A204.1 (cell line): ENCODE data around the gene FGF21.
A peak's percentile ranks its signal among the peaks of the same experiment; 100 is the strongest.
"Not testable (repeated sequence)": the region's sequence is repeated elsewhere in the genome, so short reads cannot be mapped to it uniquely, and the experiment has no call there.

Experiments used
- FAIRE-seq: peaks from 2 replicates; lab custom pipeline; 2012; peaks lifted over from hg19 to GRCh38; lab: Jason Lieb, UNC

The FGF21 gene, protein sequence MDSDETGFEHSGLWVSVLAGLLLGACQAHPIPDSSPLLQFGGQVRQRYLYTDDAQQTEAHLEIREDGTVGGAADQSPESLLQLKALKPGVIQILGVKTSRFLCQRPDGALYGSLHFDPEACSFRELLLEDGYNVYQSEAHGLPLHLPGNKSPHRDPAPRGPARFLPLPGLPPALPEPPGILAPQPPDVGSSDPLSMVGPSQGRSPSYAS

DNA sequence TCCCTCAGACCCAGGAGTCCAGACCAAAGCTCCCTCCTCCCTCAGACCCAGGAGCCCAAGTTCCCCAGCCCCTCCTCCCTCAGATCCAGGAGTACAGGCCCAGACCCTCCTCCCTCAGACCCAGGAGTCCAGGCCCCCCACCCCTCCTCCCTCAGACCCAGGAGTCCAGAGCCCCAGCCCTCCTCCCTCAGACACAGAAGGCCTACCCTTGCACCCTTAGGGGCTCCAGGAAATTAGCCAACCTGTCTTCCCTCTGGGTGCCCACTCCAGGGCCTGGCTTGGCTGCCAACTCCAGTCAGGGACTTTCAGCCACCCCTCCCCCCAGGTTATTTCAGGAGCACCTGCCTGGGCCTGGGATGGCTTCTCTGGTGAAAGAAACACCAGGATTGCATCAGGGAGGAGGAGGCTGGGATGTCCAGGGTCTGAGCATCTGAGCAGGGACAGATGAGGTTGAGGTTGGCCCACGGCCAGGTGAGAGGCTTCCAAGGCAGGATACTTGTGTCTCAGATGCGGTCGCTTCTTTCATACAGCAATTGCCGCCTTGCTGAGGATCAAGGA lies at the start of gene FGF21:
TSS of gene FGF21 (plus strand) at position 441 of the 558 bp plus-strand sequence. CDS start 713 bp downstream, outside the sequence.
- no peak for FAIRE-seq

DNA sequence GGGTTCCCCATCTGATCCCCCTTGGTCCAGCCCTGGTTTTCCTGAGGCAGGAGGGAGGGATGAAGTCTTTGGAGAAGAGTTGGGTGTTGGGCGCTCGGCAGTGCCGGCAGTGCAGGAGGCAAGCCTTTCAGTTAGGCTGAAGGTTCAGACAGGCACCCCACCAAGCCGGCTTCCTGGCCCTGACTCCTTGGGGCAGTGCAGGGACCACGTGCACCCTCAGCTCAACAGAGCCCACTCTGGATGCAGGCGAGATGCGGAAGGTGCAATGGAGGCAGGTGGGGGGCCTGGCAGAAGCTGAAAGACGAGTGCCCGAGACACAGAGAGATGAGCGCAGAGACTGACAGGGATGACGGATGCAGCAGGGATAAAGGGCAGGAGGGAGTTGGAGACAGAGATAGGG lies 46.9 kb upstream of the FGF21 start:
- no peak for FAIRE-seq

DNA sequence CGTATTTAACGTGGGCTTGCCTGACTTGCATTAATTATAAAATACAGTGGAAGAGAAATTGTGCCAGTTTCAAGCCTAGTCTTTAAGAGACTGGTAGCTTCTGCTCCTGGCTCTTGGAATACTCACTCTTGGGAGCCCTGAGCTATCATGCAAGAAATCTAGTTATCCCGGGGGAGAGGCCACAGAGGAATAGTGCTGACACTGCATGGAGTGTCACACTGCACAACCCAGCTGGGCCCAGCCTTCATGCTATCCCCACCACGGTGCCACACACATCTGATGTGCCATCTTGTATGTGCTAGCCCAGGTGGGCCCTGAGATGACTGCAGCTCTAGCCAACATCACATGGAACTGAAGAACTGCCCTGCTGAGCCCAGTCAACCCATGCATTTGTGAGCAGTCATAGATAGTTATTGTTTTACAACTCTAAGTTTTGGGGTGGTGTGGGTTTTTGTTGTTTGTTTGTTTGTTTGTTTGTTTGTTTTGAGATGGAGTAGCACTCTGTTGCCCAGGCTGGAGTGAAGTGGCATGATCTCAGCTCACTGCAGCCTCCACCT lies 44.1 kb upstream of the FGF21 start:
- no peak for FAIRE-seq

DNA sequence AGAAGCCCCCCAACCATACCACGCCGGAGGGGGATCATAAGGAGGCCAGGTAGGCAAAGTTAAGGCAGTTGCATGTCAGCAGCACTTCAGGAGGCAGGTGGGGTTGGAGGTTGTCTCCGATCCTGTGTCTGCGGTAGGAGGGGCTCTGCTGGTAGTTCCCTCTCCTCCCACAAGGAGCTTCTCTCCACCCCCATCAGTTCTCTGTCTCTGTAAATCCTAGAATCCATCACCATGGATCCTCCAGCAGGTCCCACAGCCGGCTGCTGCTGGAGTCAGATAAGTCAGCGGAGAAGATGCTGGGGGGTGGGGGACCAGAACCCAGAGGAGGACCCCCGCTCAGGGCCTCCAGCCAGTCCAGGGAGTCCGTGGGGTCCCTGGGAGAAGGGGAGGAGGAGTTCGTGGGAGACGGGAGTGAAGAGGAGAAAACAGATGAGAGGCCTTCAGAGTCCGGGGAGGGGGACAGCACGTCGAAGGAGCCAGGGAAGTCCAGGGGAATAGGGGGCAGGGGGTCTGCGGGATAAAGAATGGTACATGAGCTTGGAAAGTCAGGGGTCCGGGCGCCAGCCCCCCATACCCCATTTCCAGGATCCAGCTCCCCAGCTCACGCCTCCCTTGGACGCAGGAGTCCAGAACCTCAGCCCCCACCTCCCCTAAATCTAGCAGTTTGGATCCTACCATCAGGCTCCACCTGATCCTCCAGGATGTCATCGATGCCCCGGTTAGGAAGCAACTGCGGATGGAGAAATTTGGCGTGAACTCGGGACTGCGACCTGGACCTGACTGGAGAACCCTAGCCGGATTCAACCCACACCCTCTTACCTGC lies 42.1 kb upstream of the FGF21 start:
- no peak for FAIRE-seq

DNA sequence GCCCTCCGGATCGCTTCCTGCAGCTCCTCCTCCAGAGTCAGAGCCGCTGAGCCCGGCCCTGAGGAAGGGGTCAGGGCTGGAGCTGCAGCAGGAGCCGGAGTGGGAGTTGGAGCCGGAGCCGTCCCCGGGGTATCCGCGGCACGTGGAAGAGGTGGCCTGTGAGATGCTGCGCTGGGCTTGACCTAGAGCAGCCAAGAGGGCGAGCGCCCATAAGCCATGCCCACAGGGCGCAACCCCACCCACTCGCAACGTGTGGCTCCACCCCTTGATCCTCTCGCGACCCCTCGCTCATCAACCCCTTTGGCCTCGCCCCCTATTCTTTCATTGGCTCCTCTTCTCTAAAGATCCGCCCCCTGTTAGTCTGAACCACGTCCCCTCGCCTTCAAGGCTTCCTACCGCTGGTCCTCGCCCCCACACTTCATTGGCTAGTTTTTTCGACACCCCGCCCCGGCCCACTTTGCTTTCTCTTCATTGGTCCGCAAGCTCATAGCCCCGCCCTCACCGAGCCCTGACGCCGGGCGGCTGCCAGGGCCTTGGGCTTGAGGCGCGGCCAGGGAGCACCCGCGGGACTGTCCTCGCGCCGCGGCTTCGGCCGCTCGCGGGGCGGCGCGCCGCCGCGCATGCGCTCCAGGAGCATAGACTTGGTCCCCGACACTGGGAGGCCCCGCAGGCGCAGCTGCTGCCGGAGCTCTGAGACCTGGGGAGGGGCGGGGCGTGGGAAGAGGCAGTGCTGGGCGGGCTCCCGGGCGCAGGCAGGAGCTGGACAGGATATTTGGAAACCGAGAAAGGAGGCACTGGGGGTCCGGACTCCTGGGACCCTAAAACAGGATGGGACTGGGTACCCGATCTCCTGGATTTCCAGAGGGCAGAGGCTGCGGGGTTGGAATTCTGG lies 41.2 kb upstream of the FGF21 start:
- peak; percentile 97 for FAIRE-seq

DNA sequence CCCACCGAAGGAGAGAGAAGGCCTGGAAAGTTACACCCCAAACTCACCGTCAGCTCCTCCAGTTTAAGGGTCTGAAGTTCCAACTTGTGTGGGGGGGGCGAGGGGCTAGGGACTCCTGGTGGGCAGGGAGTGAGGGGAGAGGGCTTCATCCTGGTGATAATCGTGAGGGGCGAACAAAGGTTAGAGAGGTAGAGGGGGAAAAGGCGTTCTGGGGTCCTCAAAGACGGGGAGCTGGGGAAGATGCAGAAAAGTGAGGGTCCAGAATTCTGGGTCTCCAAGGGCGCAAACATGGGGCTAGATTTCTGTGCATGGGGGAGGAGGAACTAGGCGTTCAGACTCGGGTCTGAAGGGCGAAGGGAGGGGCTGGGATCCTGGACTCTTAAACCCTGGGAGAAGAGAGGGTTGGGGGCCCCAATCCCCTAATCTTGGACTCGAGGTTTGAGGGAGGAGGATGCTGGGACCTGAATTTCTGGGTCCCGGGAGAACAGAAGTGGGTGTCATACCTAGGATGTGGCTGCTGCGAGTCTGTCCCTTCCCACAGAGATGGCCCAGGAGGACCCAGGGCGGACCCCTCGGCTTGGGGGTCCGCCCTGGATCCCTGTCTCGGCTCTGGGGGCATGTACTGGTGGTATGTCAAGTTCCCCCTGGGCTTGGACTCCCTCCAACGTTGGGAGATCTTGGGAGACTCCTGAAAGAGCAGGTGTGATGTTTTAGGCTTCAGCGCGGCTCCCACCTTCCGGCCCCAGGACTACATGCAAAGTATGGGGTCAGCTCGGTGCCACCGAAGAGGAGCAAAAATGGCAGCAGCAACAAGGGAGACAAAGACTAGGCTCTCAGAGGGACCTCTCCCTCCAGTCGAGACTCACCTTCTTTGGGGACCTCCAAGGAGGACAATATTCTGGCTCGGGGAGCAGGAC lies 40.3 kb upstream of the FGF21 start:
- FAIRE-seq, result no peak

DNA sequence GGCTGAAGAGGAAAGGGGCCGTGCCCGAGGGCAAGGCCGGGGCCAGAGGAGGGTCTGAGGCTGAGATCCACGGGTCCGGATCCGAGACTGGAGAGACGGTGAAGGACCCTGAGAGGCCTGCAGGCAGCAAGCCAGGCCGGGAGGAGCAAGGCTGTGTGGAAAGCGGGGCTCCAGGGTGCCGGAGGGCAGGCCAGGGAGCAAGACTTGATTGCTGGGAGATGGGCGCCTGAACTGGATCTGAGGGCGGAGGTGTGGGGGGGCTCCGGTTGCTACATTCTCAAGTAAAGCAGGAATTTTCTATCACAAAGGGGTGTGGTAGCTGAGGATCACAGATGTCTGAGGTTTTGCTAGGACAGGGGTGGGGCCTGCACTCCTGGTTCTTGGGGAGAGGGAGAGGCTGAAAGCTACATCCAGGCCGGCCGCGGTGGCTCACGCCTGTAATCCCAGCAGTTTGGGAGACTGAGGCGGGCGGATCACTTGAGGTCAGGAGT lies 39.6 kb upstream of the FGF21 start:
- FAIRE-seq, result no peak

DNA sequence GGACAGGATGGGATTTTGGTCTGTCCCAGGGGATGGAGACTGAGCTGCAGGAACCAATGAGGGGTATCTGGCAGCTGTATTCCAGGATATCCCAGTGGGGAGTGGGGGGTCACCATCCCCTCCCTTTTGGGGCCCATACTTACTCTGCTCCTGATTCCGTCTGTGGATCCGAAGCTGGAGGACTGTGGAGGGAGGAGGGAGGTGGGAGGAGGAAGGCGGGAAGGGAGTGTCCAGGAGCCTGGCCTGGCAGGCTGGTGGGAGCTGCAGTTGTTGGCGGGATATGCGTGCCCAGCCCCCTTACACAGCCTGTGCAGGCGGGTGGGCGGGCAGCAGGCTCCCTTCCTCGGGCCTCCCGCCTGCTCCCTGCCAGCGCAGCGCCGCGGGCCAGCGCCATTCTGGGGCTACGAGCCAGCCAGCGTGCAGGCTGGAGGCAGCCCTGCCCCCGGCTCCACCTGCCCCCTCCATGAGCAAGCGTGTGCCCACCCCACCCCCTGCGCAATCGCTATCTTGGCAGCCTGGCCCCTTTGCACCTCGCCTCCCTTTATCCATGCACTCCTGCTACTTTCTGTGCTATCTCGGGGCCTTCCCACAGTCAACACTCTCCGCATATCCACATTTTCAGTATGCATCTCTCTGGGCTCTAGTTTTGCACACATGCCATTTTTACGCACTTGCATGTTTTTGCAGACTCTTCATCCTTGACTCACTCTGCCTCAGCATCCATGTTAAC lies 38.6 kb upstream of the FGF21 start:
- FAIRE-seq, result no peak

DNA sequence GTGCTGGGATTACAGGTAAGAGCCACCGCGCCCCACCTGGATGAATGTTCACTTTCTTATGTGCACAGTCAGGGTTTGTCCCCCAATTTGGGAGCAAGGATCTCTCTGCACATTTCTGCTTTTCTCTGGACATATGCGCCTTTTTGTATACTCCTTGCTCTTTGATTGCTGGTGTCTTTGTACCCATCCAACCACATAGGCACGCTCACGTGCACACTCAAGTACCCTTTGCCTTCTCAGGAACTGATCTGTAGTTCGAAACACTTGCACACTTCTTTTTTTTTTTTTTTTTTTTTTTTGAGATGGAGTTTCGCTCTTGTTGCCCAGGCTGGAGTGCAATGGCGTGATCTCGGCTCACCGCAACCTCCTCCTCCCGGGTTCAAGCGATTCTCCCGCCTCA lies 37.2 kb upstream of the FGF21 start:
- FAIRE-seq, result not testable (repeated sequence)

DNA sequence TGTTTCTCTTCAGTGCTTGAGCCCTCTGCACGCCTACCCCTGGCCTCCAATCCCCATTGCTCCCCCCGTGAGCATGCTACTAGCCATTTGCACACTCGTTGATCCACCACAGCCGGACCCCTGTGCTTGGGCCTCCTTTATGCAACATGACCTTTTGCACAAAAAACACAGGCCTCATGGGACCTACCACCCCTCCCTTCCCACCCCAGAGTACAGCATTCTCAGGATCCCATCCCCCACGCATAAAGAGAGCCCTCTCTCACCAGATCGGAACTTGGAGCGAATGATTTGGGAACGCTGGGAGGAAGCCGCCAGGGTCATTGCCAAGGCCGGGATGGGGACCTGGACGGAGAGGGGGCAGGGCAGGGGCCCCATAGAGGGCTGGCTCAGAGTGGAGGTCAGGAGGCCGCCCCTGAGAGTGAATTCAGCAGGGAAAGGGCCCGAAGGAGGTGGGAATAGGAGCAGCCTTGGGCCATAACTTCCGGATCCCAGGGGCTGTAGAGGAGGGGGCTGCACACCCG lies 36.6 kb upstream of the FGF21 start:
- FAIRE-seq, result no peak

DNA sequence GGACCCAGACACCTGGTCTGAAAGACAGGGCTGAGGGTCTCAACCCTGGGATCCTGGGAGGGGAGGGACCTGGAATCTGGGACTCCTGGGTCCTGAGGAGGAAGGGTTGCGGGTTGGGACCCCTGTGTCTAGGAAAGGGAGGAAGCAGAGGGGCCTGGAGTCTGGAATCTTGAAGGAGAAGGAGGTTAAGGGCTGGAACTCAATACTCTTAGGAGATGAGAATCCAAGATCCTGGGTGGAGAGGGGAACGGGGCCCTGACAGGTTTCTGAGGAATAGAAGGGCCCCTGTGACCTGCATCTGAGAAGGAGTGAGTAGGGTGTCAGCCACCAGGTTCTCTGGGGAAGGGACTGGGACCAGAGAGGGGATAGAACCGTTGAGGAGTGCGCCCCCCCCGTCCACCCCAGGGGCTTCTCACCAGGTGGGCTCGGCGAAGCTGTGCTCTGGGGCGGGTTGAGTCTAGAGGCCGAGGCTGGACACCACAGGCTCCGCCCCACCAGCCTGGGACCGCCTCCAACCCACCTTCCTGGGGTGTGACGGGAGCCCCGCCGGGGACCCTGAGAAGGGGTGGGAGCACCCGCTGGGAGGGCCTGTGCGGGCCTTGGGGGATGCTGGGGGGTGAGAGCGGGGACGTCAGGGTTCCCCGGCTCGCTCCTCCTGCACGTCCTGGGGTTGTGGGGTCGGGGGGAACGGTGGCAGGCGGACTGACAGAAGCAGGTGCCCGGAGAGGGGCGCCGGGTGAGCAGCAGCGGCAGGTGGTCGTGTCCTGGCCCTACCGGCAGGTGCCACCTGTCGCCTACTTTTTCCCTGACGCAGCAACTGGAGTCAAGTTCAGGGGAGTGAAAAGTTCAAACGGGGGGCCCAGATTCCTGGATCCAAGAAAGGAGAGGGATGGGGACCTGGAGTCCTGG lies 35.8 kb upstream of the FGF21 start, which contains the start of gene MAMSTR:
TSS of gene MAMSTR (minus strand) at position 463 of the 909 bp plus-strand sequence. CDS start 694 bp downstream, outside the sequence.
- FAIRE-seq, result no peak

DNA sequence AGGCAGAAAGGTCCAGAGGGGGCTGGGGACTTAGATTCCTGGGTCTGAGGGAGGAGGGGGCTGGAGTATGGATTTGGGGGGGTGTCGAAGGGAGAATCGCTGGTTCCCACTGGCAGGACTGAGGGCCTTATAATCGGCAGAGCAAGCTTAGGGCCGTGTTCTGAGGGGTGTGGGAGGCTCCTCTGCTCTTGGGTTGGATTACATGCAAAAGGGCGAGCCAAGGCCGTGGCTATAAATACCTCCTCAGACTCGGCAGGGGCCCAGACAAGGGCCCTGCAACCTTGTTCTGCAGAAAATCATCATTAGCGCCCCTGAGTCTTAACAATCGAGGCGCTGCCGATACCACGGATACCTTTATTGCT lies 35.1 kb upstream of the FGF21 start:
- no peak for FAIRE-seq

DNA sequence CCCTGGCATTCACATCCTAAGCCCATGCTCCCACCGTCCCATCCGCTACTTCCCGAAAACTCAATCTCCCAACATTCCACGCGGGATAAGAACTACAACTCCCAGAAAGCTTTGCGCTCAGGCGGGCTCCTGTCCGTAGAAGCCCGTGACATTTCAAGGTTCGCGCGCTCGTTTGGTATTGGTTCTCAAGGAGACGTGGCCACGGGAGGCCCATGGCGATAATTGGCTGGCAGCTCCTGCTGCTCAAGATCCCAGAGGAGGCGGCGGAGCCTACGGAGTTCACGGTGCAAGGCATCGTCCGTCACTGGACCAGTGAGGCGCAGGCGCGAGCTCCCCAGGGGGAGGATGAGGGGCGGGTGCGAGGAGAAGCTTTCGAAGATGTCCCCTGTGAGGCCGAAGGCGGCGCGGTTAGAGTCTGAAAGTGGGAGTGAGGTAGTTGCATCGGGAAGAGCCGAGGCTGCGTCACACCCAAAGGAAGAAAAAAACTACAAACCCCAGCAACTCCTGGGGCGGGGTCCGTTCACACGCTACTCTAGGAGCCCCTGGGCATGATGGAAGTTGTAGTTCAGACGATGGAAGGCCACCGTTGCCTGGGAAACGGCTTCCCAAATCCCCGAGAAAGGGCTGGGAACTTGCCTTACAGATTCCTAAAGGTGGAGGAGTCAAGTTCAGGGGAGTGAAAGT lies 34.6 kb upstream of the FGF21 start:
- FAIRE-seq, result peak; percentile 98

DNA sequence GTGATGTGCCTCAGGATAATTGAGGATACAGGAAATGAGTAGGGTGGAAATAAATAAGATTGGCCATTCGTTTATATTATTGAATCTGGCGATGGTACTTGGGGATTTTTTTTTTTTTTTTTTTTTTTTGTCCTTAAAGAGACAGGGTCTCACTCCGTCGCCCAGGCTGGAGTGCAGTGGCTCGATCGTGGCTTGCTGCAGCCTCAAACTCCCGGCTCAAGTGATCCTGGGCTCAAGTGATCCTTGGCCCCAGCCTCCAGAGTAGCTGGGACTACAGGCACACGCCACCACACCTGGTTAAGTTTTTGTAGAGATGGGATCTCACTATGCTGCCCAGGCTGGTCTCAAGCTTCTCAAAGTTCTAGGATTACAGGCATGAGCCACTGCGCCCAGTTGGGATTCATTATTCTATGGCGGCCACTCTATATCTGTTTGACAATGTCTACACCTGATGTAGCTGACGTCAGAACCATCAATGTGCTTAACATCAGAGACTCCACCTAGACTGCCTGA lies 33.1 kb upstream of the FGF21 start:
- FAIRE-seq, result no peak

DNA sequence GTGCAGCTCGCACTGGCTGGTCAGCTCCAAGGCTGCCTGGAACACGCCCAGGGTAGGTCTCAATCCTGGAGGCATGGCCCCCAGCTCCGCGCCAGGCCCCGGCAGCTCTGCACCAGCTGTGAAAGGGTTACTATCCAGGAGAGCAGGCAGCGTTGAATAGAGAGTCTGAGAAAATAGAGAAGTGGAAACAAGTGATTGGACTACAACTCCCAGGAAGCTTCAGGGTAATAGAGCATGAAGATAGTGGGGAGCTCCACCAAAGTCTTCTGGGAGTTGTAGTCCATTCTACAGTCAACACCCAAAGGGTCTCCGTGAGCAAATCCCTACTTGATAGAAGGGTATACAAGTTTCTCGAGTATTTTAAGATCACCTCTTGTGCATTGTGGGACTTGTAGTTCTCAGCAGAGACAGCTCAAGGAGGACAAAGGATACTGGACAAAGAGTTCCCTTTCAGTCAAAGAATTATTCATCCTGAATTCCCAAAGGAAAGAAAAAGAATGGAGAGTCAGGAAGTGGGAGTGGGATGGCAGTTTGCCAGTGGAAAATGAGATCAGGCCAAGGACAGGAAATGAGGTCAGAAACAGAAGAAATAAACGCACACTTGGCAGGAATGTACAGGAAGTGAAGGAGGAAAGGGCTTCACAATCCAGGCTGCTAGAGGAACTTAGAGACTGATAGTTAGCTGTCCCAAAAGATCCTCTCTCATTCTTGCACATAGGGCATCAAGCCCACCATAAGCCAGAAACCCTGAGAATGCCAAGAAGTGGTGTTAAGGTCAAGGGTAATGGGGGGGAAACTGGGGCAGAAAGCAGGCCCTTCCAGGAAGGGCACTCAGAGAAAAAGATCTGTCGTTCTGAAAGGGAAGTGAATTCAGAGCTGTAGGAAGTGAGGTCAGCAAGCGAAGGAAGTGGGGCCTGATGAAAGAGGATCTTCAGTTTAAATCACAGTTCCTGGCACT lies 30.2 kb upstream of the FGF21 start:
- no peak for FAIRE-seq

DNA sequence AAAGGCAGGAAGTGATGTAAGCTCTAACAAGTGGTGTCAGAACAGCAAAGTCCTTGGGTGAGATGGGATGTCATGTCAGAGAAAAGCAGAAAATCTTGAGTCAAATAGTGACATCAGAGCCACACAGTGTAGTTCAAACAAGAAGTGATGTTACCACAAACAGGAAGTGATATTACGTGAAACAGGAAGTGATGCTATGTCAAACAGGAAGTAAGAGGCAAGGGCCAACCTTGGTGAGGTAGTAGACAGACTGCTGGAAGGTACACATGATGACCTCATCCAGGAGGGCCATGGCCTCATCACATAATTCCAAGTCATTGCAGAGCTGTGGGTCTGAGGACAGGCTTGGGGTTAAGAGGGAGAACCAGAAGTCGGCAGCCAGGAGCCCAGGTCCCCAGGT lies 28.8 kb upstream of the FGF21 start:
- FAIRE-seq, result no peak
